GM12865 (cell line): ENCODE results near the gene ZNF346.
"Not testable (repeated sequence)": the region's sequence is repeated elsewhere in the genome, so short reads cannot be mapped to it uniquely, and the experiment has no call there.

ENCODE experiments used
- DNase-seq: peaks from one replicate; pipeline ENCODE4 v3.0.0; 2010; ENCODE audit warnings: low read depth
- H3K4me3 ChIP-seq: 2 replicates; pipeline ENCODE4 v1.5.1; 2011; ENCODE audit warnings: mild to moderate bottlenecking, low read depth, low read length, control low read depth
- TF ChIP-seq, protein P1 (sequence below): IDR thresholded peaks from 2 replicates; pipeline ENCODE4 v1.5.1; 2011; ENCODE audit warnings: low read length, control low read depth, low read depth, inconsistent platforms; ENCODE audit not compliant: insufficient read depth; ENCODE audit errors: missing control alignments

The ZNF346 gene

DNA sequence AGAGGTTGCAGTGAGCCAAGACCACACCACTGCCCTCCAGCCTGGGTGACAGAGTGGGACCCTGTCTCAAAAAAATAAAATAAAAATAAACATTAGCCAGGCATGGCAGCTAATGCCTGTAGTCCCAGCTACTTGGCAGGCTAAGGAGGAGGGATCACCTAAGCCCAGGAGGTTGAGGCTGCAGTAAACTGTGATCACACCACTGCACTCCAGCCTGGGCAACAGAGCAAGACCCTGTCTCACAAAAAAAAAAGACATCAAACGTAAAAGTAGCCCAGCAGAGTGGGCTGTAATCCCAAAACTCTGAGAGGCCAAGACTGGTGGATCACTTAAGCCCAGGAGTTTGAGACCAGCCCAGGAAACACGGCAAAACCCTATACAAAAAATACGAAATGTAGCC is 34.9 kb upstream of the ZNF346 start:
- DNase-seq = no peak
- TF ChIP-seq, protein P1, sequence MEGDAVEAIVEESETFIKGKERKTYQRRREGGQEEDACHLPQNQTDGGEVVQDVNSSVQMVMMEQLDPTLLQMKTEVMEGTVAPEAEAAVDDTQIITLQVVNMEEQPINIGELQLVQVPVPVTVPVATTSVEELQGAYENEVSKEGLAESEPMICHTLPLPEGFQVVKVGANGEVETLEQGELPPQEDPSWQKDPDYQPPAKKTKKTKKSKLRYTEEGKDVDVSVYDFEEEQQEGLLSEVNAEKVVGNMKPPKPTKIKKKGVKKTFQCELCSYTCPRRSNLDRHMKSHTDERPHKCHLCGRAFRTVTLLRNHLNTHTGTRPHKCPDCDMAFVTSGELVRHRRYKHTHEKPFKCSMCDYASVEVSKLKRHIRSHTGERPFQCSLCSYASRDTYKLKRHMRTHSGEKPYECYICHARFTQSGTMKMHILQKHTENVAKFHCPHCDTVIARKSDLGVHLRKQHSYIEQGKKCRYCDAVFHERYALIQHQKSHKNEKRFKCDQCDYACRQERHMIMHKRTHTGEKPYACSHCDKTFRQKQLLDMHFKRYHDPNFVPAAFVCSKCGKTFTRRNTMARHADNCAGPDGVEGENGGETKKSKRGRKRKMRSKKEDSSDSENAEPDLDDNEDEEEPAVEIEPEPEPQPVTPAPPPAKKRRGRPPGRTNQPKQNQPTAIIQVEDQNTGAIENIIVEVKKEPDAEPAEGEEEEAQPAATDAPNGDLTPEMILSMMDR = no peak
- no peak overlapping the region for H3K4me3 ChIP-seq

DNA sequence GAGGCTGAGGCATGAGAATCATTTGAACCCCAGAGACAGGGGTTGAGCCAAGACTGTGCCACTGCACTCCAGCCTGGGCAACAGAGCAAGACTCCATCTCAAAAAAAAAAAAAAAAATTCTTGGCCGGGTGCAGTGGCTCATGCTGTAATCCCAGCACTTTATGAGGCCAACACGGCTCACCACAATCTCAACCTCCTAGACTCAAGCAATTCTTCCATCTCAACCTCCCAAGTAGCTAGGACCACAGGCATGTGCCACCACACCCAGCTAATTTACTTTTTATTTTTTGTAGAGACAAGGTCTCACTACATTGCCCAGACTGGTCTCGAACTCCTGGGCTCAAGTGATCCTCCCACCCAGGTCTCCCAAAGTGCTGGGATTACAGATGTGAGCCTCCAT is 29.4 kb upstream of the ZNF346 start:
- DNase-seq, H3K4me3 ChIP-seq: not testable (repeated sequence)

DNA sequence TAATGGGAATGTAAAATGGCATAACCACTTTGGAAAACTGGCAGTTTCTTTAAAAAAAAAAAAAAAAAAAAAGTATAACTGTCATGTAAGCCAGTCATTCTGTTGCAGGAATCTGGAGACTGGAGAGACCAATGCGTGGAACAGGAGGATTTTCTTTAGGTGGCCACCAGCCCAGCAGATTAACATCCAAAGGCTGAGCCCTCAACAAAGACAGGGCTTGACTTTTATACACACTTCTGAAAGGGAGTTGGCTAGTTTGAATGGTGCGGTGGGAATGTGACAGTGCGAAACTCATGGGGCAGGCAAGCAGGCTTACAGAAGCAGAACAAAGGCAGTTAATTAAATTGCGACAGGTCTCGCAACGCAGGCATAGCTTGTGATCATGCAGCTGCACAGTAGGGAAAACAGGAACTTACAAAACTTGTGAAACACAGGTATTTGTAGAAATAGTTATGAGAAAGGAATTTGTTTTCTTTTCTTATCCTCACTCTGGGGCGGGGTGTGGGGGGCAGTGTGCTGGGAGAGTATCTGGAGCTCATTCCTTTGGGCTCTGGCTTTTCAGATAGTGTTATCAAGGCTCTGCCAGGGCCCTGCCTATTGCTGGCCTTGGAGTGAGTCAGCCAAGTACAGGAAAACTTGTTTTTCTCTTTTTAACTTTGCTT is 27.9 kb upstream of the ZNF346 start:
- peak; percentile 81 for DNase-seq
- TF ChIP-seq, protein P1 = no peak
- H3K4me3 ChIP-seq = no peak overlapping the region

DNA sequence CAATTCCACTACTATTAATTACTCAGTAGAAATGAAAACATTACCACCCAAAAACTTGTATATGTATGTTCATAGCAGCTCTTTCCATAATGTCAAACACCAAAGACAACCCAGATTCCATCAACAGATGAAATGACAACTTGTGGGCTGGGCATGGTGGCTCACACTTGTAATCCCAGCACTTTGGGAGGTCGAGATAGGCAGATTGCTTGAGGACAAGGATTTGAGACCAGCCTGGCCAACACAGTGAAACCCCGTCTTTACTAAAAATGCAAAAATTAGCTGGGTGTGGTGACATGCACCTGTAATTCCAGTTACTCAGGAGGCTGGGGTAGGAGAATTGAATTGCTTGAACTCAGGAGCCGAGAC is 27.4 kb upstream of the ZNF346 start:
- TF ChIP-seq, protein P1 = no peak
- no peak for DNase-seq
- H3K4me3 ChIP-seq = no peak overlapping the region

DNA sequence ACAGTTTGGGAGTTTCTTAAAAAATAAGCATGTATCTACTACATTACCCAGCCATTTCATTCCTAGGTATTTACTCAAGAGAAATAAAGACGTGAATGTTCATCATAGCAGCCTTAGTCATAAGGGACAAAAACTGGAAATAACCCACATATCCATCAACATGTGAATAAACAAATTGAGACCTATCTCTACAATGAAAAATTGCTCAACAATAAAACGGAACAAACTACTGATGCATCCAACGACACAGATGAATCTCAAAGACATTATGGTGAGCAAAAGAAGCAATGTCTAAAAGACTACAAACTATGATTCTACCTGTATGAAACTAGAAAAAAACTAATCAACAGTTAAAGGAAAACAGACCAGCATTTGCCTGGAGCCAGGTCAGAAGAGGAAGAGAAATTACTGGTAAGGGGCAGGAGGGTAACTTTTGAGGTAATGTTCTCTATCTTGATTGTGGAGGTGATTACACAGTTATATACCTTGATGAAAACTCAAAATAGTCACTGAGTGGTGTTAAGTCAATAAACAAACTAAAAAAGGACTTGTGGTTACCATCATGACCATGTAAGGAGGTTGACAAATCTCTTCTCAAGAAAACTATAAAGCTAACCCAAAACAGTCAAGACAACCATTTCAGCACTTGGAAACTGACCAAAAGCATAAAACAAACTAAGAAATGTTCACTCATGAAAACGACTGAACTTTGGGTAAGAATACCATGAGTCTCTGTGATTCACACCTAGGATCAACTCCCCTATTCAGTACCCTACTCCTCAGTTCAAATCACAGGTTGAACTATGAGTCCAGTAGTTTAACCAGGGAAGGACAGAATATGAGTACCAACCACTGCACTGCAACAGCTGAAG is 26.4 kb upstream of the ZNF346 start:
- TF ChIP-seq, protein P1 = no peak
- DNase-seq = peak; percentile 46
- peak overlapping the region; percentile 8 for H3K4me3 ChIP-seq

DNA sequence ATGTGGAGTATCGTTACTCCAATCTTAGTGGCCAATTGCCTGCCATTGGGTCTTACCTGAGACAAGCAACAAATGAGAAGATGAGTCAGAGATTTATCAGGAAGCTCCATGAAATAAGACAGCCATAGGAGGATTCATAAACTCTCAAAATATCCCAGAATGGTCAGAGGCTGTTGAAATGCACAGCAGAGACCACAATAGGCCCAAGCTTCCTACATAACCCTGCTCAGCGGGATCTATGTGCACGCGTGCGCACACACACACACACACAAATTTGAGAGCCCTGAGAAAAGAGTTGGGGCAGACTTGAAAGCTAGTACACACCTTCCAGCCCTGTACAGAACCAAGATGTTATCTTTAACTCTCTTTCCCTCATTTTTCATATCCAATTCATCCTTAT is 25.7 kb upstream of the ZNF346 start:
- TF ChIP-seq, protein P1 = no peak
- H3K4me3 ChIP-seq = no peak overlapping the region
- DNase-seq = peak; percentile 18

DNA sequence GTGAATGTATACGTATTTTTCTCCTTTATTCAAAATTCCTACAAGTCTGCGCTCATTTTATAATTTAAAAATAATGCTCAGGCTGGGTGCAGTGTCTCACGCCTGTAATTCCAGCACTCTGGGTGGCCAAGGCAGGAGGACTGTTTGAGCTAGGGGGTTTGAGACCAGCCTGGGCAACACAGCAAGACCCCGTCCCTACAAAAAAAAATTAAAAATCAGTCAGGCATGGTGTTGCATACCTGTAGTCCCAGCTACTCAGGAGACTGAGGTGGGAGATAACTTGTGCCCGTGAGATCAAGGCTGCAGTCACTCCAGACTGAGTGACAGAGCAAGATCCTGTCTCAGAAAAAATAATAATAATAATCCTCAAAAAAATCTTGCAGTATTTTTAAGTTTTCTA is 23.7 kb upstream of the ZNF346 start:
- H3K4me3 ChIP-seq = no peak overlapping the region
- TF ChIP-seq, protein P1 = no peak
- no peak for DNase-seq

DNA sequence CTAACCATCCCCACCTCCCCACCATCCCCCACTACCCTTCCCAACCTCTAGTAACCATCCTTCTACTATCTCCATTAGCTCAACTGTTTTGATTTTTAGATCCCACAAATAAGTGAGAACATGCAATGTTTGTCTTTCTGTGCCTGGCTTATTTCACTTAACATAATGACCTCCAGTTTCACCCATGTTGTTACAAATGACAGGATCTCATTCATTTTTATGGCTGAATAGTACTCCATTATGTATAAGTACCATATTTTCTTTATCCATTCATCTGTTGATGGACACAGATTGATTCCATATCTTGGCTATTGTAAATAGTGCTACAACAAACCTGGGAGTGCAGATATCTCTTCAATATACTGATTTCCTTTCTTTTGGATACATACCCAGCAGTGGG is 23.0 kb upstream of the ZNF346 start:
- not testable (repeated sequence) for H3K4me3 ChIP-seq, DNase-seq
